ENCODE data around the gene TOPORS.

DNA sequence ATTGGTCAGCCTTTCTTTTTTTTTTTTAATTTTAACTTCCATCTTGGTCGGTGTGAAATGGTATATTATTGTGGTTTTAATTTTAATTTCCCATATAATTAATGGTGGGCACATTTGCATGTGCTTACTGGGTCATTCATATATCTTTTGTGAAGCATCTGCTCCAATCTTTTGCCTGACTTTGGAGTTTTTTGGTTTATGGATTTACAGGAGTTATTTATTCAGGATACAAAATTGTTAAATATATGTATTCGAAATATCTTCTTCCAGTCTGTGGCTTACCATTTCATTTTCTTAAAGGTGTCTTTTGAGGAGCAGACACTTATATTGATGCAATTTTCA lies 25.7 kb downstream of the TOPORS start:
- TF ChIP-seq YY1 (IDR thresholded peaks at IDR 0.05; ENCODE audit: insufficient read depth, insufficient read length), result no peak
- no peak for TF ChIP-seq SUZ12 (IDR thresholded peaks at IDR 0.05; ENCODE audit: extremely low read depth, insufficient read depth, insufficient read length)
- no peak for TF ChIP-seq ZNF274 (IDR thresholded peaks at IDR 0.05; ENCODE audit: low read depth, low read length)

Measured in NT2/D1 (cell line).